HFF-Myc (cell line): ENCODE data around the gene PPP1R27.

ENCODE experiments used
- DNase-seq: peaks from one replicate; pipeline ENCODE4 v3.0.0-alpha.2; 2011; ENCODE audit warnings: low read depth; ENCODE audit errors: extremely low read depth
- H3K4me3 ChIP-seq: replicated peaks from 2 replicates; pipeline ENCODE4 v1.5.1; 2011; ENCODE audit warnings: low read depth, mild to moderate bottlenecking, control low read depth, low read length
- TF ChIP-seq, protein P1 (sequence below): IDR thresholded peaks from 2 replicates; pipeline ENCODE4 v1.5.1; 2012; ENCODE audit warnings: mild to moderate bottlenecking, low read depth, low read length, control low read depth; ENCODE audit errors: missing control alignments

Gene PPP1R27

DNA sequence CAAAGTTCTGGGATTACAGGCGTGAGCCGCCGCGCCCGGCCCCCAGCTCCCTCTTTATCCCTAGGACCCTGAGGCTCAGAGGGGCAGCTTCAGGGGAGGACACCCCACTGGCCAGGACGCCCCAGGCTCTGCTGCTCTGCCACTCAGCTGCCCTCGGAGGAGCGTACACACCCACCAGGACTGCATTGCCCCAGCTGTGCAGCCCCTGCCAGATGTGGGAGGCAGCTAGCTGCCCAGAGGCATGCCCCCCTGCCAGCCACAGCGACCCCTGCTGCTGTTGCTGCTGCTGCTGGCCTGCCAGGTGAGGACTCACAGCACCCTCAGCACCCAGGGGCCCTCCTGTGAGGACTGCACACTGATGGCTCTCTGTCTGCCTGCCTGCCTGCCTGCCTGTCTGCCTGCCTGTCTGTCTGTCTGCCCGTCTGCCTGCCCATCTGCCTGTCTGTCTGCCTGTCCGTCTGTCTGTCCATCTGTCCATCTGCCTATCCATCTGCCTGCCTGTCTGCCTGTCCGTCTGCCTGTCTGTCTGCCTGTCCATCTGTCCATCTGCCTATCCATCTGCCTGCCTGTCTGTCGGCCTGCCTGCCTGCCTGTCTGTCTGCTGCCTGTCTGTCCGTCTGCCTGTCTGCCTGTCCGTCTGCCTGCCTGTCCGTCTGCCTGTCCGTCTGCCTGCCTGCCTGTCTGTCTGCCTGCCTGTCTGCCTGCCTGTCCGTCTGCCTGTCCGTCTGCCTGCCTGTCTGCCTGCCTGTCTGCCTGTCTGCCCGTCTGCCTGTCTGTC is 25.9 kb downstream of the PPP1R27 start:
- TF ChIP-seq, protein P1, sequence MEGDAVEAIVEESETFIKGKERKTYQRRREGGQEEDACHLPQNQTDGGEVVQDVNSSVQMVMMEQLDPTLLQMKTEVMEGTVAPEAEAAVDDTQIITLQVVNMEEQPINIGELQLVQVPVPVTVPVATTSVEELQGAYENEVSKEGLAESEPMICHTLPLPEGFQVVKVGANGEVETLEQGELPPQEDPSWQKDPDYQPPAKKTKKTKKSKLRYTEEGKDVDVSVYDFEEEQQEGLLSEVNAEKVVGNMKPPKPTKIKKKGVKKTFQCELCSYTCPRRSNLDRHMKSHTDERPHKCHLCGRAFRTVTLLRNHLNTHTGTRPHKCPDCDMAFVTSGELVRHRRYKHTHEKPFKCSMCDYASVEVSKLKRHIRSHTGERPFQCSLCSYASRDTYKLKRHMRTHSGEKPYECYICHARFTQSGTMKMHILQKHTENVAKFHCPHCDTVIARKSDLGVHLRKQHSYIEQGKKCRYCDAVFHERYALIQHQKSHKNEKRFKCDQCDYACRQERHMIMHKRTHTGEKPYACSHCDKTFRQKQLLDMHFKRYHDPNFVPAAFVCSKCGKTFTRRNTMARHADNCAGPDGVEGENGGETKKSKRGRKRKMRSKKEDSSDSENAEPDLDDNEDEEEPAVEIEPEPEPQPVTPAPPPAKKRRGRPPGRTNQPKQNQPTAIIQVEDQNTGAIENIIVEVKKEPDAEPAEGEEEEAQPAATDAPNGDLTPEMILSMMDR, result no peak
- H3K4me3 ChIP-seq, result no peak overlapping the region
- DNase-seq, result no peak

DNA sequence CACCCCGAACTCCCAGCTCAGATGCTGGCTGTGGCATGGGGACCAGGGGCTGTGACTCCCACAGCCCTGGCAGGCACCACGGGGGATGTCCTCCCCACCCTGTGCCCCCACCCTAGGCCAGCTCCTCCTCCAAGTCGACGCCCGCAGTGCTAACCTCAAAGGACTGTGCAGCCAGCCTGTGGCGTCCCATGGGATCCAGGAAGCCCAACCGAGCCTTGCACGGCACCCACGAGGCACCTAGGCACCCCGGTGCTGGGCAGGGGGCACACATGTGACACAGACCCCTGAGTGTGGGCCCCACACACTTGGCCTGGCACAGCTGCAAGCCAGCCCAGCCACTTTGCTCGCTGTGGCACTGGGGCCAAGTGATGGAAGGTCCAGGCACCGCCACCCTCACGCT is 27.0 kb downstream of the PPP1R27 start:
- DNase-seq, result no peak
- TF ChIP-seq, protein P1, result no peak
- no peak overlapping the region for H3K4me3 ChIP-seq

DNA sequence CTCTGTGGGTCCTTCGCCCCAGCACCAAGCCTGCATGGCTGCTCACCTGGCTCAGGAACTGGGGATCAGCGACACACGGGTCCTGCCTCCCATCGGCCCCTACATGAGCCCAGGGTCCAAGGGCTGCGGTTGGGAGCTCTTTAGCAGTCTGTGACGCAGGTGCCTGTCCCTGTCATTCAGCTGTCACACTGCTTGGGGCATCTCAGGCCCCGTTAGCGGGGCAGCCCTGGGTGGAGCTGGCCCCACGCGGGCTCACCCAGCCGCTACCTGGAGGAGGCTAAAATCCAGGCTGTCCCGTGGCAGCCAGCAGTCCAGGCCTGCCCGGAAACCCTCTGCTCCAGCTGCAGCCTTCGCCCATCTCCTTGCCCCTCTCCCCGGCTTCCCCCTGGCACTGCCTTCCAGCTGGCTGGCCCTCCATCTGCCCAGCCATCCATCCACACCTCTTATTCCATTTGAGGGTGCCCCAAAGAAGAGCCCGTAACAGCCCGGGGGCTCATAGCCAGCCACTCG is 27.6 kb downstream of the PPP1R27 start:
- no peak for DNase-seq
- TF ChIP-seq, protein P1, result no peak
- H3K4me3 ChIP-seq, result no peak overlapping the region

DNA sequence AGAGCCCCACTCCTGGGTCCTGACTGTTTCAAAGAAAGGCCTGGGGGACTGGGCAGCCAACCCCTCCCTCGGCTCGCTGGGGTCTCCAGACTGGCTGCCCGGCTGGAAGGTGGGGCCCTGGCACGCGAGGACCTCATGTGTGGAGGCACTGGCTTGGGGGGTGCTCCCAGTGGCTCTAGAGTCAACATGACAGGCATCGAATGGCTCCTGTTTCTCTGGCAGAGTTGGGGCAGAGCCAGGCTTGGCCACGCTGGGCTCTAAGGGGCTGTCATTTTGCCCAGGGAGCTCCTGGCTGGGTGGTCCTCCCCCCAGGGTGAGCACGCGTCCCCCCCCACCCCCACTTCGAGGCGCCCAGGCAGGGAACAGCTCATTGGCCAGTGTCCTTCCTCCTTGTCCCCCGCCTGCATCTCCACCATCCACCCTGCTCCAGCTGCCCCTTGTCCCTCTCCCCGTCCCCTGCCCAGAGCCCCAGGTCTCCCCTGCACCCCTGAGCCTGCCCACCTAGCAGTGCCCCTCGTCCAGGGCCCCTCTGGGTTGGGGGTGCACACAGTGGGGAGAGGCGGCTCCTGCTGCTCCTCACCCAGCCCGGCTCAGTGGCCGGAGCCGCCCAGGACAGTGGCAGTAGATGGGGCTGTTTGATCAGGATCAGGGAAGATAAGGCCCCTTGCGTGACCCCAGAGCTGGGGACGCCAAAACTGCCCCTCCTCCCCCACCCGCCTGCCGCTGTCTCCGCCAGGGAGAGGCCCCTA is 28.2 kb downstream of the PPP1R27 start:
- no peak overlapping the region for H3K4me3 ChIP-seq
- DNase-seq, result no peak
- TF ChIP-seq, protein P1, result no peak

DNA sequence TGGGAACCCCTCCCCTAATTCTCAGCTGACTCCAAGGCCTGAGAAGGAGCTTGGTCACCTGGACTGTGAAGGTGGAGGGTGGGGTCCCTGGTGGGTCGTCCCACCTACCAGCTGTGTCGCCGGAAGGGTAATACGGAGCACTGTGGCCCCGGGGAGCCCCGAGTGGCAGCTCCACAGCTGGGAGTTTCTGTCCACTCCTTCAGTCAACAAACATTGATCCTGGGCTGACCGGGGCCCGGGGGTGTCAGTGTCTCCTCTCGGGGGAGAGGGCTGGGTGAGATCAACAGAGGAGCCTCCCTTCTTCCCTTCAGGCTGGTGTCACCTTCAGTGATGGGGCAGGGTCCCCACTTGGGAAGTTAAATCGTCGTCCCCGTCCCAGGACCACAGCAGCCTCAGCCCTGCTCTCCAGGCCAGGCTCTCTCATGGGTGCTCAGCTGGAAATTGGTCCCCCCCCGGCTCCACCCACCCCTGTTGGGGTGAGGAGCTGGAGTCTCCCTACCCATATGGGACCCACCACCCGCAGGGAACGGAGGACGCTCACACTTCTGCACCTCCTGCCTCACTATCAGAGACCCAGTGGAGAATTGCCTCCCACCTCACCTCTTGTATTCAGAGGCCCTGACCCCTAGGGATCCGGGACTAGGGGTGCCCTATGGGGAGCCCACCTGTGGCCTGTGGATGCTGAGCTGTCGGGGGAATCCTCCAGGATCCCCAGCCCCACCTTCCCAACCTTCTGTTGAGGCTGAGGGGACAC is 29.0 kb downstream of the PPP1R27 start:
- DNase-seq, result no peak
- TF ChIP-seq, protein P1, result no peak
- H3K4me3 ChIP-seq, result no peak overlapping the region

DNA sequence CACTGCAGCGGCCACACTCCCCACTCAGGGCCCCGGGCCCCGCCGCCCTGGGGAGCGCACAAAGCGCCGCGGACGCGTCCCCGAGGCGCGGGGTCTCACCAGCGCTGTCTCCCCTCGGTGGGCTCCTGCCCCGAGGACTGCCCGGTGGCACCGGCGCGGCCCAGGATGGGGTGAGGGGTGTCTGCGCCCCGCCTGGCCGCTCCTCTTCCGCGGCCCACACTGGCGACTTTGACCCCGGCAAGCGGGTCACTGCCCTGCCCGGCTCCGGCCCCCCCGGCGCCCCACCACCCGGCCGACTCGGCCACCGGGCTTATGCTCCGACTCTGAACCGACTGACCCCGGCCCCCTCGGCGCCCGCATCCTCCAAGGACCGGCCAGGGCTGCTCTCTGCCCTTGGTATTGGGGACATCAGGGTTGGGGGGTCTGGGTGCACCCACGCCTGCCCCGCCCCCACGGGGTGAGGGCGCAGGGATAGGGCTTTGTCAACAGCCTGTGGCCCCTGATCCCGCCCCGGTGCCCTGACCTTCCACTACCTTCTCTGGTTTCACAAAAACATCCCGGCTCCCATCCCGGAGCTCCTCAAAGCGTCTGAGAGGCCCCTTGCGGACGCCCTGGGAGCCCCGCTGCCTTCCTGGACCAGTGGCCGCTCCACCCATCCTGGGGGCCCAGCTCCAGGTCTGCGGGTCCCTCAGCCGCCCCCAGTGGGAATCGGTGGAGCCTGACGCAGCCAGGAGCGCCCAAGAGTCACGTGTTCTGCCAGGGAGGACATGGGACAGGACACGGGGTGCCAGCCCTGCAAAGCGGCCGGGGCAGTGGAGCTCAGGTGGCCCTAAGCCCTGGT is 30.1 kb downstream of the PPP1R27 start:
- DNase-seq, result no peak
- TF ChIP-seq, protein P1, result no peak
- H3K4me3 ChIP-seq, result no peak overlapping the region
